Osteocyte (in vitro differentiated cells): ENCODE results near the gene DPF3. TPM values are rescaled to one million over a fixed set of nuclear protein-coding genes. Genes with fewer than 3 reads are reported as not detected.

Source experiments
- DNase-seq: peaks from one replicate; pipeline ENCODE4 v3.0.0; 2021; ENCODE audit warnings: mixed read lengths; ENCODE audit not compliant: unreplicated experiment; ENCODE audit errors: extremely low spot score
- H3K27ac Mint-ChIP-seq: one replicate; pipeline ENCODE4 v1.8.0; 2021; ENCODE audit warnings: mild to moderate bottlenecking, mixed read lengths; ENCODE audit not compliant: unreplicated experiment
- H3K27me3 Mint-ChIP-seq: one replicate; pipeline ENCODE4 v1.8.0; 2021; ENCODE audit warnings: mixed read lengths; ENCODE audit not compliant: unreplicated experiment
- H3K36me3 Mint-ChIP-seq: one replicate; pipeline ENCODE4 v1.8.0; 2021; ENCODE audit warnings: mixed read lengths; ENCODE audit not compliant: unreplicated experiment
- H3K4me1 Mint-ChIP-seq: one replicate; pipeline ENCODE4 v1.8.0; 2021; ENCODE audit warnings: mixed read lengths; ENCODE audit not compliant: unreplicated experiment
- H3K4me3 Mint-ChIP-seq: one replicate; pipeline ENCODE4 v1.8.0; 2021; ENCODE audit warnings: mild to moderate bottlenecking, moderate library complexity, mixed read lengths; ENCODE audit not compliant: unreplicated experiment
- H3K9me3 Mint-ChIP-seq: one replicate; pipeline ENCODE4 v1.8.0; 2021; ENCODE audit warnings: mixed read lengths; ENCODE audit not compliant: unreplicated experiment
- CTCF ChIP-seq: fragments of 200-600 bp; sonication (generic); IDR thresholded peaks from 2 replicates; pipeline ENCODE4 v1.5.0; 2021; ENCODE audit warnings: antibody characterized with exemption, mild to moderate bottlenecking, moderate library complexity
- total RNA-seq: library from RNA; stranded (reverse); gene quantifications from 2 replicates; pipeline ENCODE4 v1.2.1, GENCODE V29; 2021

The DPF3 gene
- total RNA-seq, 1 donor from 2014 or later = 5.8 TPM

- no peak for TF ChIP-seq CTCF
- H3K27me3 Mint-ChIP-seq = no peaks in the 10 kb centered on the region
- H3K36me3 Mint-ChIP-seq = no peaks in the 10 kb centered on the region
- H3K27ac Mint-ChIP-seq = no peak overlapping the region
- no peaks in the 10 kb centered on the region for H3K9me3 Mint-ChIP-seq
- DNase-seq = no peak
- peaks cover 44% of the 10 kb centered on the region for H3K4me1 Mint-ChIP-seq
- H3K4me3 Mint-ChIP-seq = no peak overlapping the region
These were observed 12.4 kb upstream of the DPF3 start for GRCh38 chr14:72906316-72906715.

- Mint-ChIP-seq H3K27me3 (no peaks in the 10 kb centered on the region), H3K9me3 (no peaks in the 10 kb centered on the region), H3K27ac (no peak overlapping the region), H3K4me3 (no peak overlapping the region), H3K4me1 (peaks cover 40% of the 10 kb centered on the region), H3K36me3 (no peaks in the 10 kb centered on the region)
- TF ChIP-seq CTCF = peak; percentile 95
- no peak for DNase-seq
These were observed 11.1 kb upstream of the DPF3 start for GRCh38 chr14:72904840-72905561.

GRCh38 chr14:72904218-72904617 is 10.3 kb upstream of the DPF3 start:
- no peak for TF ChIP-seq CTCF
- no peak overlapping the region for H3K27ac Mint-ChIP-seq
- no peak for DNase-seq
- H3K4me3 Mint-ChIP-seq = no peak overlapping the region
- H3K9me3 Mint-ChIP-seq = no peaks in the 10 kb centered on the region
- peaks cover 38% of the 10 kb centered on the region for H3K4me1 Mint-ChIP-seq
- no peaks in the 10 kb centered on the region for H3K36me3 Mint-ChIP-seq
- no peaks in the 10 kb centered on the region for H3K27me3 Mint-ChIP-seq

- Mint-ChIP-seq H3K27ac (no peak overlapping the region), H3K9me3 (no peaks in the 10 kb centered on the region), H3K27me3 (no peaks in the 10 kb centered on the region), H3K4me1 (peaks cover 34% of the 10 kb centered on the region), H3K4me3 (no peak overlapping the region), H3K36me3 (no peaks in the 10 kb centered on the region)
- no peak for DNase-seq
- TF ChIP-seq CTCF = no peak
These were observed 9.8 kb upstream of the DPF3 start for GRCh38 chr14:72903716-72904115.

- Mint-ChIP-seq H3K4me1 (peaks cover 30% of the 10 kb centered on the region), H3K4me3 (no peak overlapping the region), H3K27me3 (no peaks in the 10 kb centered on the region), H3K36me3 (no peaks in the 10 kb centered on the region), H3K9me3 (no peaks in the 10 kb centered on the region), H3K27ac (no peak overlapping the region)
- no peak for TF ChIP-seq CTCF
- no peak for DNase-seq
These were observed 9.1 kb upstream of the DPF3 start for GRCh38 chr14:72902801-72903530.
